Loucy (cell line): ENCODE measurements around the gene ZNF74.

Source experiments
- CTCF ChIP-seq: fragments of 200-600 bp; sonication (generic); conservative IDR thresholded peaks from 2 replicates; pipeline ENCODE4 v1.5.1; 2014; ENCODE audit warnings: mild to moderate bottlenecking, antibody characterized with exemption, low read length
- EZH2phosphoT487 ChIP-seq: fragments of 200-600 bp; IDR thresholded peaks from 2 replicates; pipeline ENCODE4 v1.6.1; 2018; ENCODE audit warnings: antibody characterized with exemption, mild to moderate bottlenecking, moderate library complexity, borderline replicate concordance

GRCh38 chr22:20390394-20390907 lies 3.5 kb upstream of the ZNF74 start:
- TF ChIP-seq CTCF (no peak), EZH2phosphoT487 (no peak)
